ENCODE results near the gene MED10.

Gene MED10

GRCh38 chr5:6356578-6357164, 21.7 kb downstream of the MED10 start:
- FAIRE-seq = no peak
- no peak for DNase-seq (ENCODE audit: insufficient read length, low spot score)

DNA sequence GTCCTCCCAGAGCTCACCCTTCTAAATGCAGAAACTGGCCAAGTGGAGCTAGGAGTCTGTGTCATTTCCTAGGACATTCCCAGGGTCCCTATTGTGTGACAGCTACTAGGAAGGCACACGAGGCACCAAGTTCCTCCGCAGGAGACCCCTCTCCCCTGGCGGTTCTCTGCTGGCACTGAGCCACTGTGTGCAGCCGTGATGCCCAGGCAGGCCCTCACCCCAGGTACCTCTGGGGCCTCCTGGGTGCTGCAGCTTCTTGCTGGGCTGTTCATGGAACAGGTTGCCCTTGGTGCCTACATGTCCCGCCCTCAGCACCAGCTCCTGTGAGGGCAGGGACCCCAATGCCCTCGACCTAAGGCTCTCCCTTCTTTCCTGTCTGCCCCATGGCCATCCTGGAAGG, 23.1 kb downstream of the MED10 start:
- no peak for DNase-seq (ENCODE audit: insufficient read length, low spot score)
- no peak for TF ChIP-seq CTCF (IDR thresholded peaks at IDR 0.05; ENCODE audit: insufficient read depth, missing control alignments)
- FAIRE-seq = no peak

More at GRCh38 chr5:6356578-6357164, 21.7 kb downstream of the MED10 start:
- no peak for TF ChIP-seq CTCF (IDR thresholded peaks at IDR 0.05; ENCODE audit: insufficient read depth, missing control alignments)

- DNase-seq (ENCODE audit: insufficient read length, low spot score) (no peak), FAIRE-seq (no peak)
- TF ChIP-seq CTCF (IDR thresholded peaks at IDR 0.05; ENCODE audit: insufficient read depth, missing control alignments) = no peak
These were observed 23.5 kb downstream of the MED10 start for GRCh38 chr5:6354848-6355247.

DNA sequence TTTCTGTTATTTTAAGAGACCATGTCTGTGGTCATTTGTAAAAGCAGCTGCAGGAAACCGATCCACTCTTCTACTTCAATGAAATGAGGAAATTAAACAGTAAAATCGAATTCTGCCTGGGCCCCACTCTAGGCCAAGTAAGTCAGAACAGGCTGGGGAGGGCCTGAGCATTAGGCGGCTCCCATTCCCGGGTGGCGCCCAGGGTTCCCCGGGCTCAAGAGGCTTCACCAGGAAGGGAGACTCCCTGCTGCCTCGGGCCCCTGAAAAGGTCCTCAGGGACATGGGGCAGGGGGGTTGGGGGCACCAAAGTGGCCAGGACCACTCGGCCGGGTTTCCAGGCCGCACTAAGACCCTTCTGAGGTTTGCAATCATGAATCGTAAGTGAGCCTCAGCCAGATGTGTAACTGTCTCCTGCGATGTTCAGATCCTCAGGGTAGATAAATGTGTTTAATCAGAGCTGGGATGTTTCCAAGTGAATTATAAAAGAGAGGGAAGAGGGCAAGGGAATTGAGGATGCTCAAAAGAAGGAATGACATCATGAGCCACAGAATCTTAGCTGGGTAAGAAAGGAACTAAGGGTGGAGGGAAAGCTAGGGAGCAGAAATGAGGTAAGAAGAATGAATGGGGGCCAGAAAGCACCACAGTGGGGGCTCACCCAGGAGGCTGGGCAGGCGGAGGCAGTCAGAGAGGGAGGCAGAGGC, 24.6 kb downstream of the MED10 start:
- no peak for TF ChIP-seq CTCF (IDR thresholded peaks at IDR 0.05; ENCODE audit: insufficient read depth, missing control alignments)
- FAIRE-seq = no peak
- no peak for DNase-seq (ENCODE audit: insufficient read length, low spot score)

GRCh38 chr5:6350277-6351090, 27.9 kb downstream of the MED10 start:
- no peak for DNase-seq (ENCODE audit: insufficient read length, low spot score)
- FAIRE-seq = no peak
- no peak for TF ChIP-seq CTCF (IDR thresholded peaks at IDR 0.05; ENCODE audit: insufficient read depth, missing control alignments)

DNA sequence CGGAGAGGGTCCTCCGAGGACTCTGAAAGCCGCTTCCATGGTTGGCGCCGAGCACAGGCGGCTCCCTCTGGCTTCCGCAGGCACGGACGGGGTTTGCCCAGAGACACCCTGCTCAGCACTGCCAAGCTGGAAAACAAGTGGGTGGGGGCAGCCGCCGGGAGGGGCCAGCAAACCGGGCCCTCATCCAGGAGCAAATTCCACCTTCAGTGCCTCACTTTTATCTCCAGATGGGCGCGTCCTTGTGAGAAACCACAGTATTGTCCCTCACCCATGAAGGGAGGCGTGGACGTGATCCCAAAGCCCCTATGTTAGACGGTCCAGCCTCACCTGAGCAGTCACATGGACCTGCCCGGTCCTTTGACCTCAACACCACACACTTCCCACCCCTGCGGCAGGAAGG, 29.0 kb downstream of the MED10 start:
- no peak for TF ChIP-seq CTCF (IDR thresholded peaks at IDR 0.05; ENCODE audit: insufficient read depth, missing control alignments)
- no peak for FAIRE-seq
- no peak for DNase-seq (ENCODE audit: insufficient read length, low spot score)

All from D721Med (cell line).